HG02763 (cell line): ENCODE results near the gene PAPSS2.

ENCODE experiments used
- ATAC-seq: cut with Tn5 transposase; IDR thresholded peaks from one replicate; pipeline ENCODE4 v1.9.1; 2021; ENCODE audit warnings: mild to moderate bottlenecking, moderate library complexity; ENCODE audit not compliant: unreplicated experiment

Gene PAPSS2

DNA sequence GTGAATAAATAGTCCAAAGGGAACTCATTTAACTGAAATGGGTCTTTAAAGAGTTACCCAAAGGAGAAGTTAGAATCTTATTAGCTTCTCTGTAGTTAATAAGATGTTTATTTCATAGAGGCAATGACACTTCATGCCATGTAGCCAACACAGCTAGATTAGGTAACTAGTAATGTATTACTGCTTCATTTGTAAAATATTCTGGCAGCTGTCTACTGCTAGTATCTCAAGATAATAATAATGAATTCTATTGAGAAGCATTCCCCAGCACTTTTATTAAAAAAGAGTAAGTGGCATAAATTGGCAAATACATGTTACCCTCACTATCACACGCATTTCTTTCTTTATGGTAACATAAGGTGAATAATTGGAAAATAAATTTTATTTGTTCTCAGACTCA is 10.1 kb downstream of the PAPSS2 start:
- ATAC-seq = no peak

DNA sequence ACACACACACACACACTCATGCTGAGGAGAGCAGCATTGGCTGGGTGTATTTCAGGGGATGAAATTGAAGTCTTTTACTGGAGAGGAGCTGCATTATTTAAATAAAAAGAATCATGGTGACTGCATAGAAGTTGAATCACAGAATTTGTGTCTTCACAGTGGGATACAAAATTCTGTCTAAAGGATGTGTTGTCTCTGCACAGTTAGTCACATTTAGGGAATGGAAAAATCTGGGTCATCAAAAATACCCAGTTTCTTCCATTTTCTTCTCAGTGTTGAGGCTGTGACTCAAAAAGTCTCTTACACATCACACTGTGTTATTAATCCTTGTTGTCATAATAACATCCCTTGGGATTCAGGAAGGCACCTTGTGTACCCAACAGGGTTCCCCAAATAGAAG is 10.9 kb downstream of the PAPSS2 start:
- ATAC-seq = no peak

GRCh38 chr10:87671139-87671815 is 11.6 kb downstream of the PAPSS2 start:
- no peak for ATAC-seq

DNA sequence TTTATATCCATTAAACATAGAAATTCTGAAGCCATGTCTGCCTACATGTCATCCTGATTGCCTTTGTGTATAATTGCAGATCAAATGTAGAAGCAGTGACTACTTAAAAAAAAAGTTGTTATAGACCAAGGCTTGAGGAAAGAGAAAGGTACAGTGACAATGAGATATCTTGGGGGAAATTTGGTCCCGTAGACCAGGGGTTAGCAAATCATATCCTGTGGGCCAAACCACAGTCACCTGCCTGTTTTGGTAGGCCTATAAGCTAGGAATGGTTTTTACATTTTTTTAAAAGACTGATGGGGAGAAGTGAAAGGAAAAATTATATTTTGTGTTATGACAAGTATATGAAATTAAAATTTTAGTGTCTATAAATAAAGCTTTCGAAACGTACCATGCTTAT is 12.9 kb downstream of the PAPSS2 start:
- ATAC-seq = no peak

DNA sequence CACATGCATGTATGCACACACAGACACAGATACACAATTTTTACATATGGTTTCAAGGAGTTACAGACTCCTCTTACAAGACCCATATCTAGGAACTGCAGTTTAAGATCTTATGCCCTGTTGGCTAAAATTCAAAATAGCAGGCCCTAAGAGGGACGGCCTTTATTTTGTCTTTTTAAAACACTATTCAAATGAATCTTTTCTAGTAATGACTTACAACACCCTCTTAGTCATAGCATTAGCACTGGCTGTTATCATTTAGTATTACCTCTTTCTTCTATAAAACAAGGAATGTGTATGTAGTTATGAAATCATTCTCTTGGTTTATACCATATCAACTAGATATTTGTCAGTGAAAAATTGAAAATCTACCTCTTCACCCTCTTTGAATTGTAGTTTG is 15.3 kb downstream of the PAPSS2 start:
- ATAC-seq = no peak

DNA sequence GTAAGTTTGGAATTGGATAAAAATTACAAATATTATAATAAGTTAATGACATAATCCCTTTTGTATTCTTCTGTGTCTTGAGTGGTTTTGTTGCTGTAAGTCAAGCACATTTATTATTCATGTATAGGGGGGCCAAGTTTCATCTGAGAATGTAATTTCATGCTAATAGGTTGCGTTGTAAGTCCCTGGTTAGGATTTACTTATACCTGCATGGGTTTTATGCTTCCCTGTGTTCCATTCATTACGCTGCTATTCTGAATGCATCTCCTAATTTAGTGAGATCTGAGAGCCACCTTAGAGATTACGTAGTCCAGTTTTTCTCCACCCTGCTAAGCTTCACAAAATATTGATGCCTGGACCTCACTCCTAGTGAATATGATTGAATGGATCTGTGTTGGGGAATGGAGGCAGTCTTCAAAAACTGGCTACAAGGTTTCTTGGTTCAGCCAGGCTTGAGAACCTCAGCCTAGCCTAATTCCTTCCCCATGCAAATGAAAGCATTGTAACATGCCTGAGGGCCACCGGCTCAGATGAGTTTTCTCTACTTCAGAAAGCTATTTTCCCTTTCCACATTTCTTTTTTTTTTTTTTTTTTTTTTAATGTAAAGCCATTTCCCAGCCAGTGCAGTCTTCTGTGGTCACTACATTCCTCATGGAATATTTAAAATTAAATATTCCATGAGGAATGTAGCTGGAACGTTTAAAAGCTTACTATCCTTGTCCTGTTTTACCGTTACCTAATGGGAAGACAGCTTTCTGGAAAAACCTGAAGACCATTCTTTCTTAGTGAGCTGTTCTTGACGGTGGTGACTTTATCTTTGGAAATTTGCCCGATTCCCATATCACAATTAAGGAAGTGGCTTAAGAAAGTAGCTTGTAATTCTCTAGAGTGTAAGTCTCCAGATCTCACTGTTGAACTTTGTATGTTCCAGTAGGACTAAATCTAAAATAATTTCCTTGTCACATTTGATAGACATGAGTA is 16.0 kb downstream of the PAPSS2 start:
- no peak for ATAC-seq

- ATAC-seq = no peak
These were observed 17.9 kb downstream of the PAPSS2 start for GRCh38 chr10:87677595-87677994.

DNA sequence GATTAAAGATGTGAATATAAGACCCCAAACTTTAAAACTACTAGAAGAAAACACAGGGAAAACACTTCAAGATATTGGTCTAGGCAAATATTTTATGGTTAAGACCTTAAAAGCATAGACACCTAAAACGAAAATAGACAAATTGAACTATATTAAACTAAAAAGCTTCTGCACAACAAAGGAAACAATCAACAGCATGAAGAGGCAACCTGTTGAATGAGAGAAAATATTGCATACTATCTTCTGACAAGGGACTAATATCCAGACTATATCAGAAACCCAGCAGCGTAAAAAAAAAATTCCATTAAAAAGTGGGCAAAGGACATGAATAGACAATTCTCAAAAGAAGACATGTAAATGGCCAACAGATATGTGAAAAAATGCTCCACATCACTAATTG is 18.6 kb downstream of the PAPSS2 start:
- no peak for ATAC-seq

- ATAC-seq = no peak
These were observed 23.7 kb downstream of the PAPSS2 start for GRCh38 chr10:87683356-87683755.

- ATAC-seq = no peak
These were observed 24.4 kb downstream of the PAPSS2 start for GRCh38 chr10:87684001-87684638.

DNA sequence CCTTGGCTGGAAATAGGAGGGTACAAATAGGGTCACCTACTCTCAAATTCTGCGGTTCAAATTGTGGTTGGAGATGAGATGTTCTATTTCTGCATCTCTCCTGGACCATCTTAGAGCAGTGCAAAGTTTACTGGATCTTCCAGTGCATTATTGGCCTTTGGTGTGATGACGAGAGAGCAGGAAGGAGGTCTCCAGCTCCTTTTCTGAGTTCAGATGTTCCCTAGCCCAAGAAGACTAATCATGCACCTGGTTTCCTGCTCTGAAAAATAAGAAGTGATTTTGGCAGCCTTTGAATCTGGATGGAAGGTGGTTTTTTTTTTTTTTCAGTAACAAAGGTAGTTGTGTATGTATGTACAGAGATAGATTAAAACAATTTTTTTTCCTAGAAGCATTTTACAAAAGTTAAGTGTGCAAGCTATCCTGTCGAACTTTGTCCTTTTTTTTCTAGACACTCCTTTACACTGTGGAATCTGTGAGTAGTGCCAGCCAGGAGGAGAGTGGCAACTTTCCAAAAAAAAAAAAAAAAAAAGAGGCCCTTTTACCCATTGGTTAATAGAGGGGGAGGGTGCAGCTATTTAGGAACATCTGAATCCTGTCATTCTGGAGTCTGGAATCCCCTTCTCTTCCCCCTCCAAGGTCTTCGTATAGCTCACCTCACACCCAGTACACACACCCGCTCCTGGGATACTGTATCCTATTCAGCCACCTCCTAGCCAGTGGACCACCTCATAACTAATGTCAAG is 26.3 kb downstream of the PAPSS2 start:
- no peak for ATAC-seq

- no peak for ATAC-seq
These were observed 31.9 kb downstream of the PAPSS2 start for GRCh38 chr10:87691506-87692070.

GRCh38 chr10:87692956-87693484 is 33.3 kb downstream of the PAPSS2 start:
- no peak for ATAC-seq

GRCh38 chr10:87694011-87694794 is 34.5 kb downstream of the PAPSS2 start:
- no peak for ATAC-seq

DNA sequence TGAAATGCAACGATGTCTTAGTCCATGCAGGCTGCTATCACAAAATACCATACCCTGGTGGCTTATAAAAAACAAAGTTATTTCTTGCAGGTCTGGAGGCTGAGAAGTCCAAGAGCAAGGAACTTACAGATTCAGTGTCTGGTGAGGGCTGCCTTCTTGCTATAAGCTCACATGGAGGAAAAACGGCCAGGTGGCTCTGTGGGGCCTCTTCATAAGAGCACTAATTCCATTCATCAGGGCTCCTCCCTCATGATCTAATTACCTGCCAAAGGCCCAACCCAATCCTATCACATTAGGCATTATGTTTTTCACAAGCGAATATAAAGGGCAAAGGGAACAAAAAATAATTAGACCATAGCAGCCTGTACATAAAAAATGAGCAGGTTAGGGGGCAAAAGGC is 35.4 kb downstream of the PAPSS2 start:
- no peak for ATAC-seq

DNA sequence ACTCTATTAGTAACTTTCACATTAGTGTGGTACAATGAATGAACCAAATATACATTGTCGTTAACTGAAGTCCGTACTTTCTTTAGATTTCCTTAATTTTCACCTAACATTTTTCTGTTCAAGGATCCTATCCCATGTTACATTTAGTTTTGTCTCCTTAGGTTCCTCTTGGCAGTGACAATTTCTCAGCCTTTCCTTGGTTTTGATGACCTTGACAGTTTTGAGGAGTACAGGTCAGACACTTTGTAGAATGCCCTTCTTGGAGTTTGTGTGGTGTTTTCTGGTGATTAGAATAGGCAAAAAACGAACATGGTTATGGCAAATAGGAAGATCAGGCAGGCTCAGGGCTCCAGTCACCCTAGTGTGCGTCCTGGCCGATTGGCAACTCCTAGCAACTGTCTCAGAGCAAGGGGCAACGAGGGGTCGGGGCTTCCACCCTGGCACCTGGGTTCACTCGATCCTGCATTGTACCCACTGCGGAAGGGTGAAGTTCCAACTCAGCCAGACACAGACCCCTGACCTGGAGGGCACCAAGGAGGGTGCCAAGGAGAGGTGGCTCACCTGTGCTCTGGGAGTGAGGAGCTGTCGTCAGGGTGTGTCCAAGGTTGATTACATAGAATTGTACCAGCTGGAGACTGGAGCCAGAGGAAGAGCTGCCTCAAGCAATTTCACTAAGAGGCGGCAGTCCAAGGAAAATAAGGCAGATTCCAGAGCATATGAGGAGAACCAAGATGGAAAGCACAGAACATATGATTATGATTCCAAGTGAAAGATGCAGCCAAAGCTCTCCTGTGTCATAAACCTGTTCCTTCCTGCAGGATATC is 37.5 kb downstream of the PAPSS2 start:
- ATAC-seq = no peak

- no peak for ATAC-seq
These were observed 40.5 kb downstream of the PAPSS2 start for GRCh38 chr10:87700031-87700796.
